H1 (cell line): ENCODE measurements around the gene PLAAT1. TPM values are rescaled to one million over a fixed set of nuclear protein-coding genes. Genes with fewer than 3 reads are reported as not detected.

Experiments used
- CTCF ChIA-PET: fragments of 300-600 bp; sonication (Branson Sonifier 250); formaldehyde crosslinking; loops from one replicate; lab custom pipeline; 2021; ENCODE audit not compliant: partially characterized antibody; lab: Charles Lee
- POLR2A ChIA-PET: fragments of 300-600 bp; sonication (Branson Sonifier 250); formaldehyde crosslinking; loops from one replicate; lab custom pipeline; 2021; ENCODE audit warnings: inconsistent platforms; ENCODE audit not compliant: partially characterized antibody; lab: Charles Lee
- DNase-seq, 2 experiments: peaks; one replicate each; pipeline versions ENCODE4 v3.0.0 to v3.0.0-alpha.2; 2010 to 2022; ENCODE audit warnings: low spot score in 2 of 2, low read depth in 1 of 2, mixed read lengths in 1 of 2
- FAIRE-seq: peaks from 2 replicates; lab custom pipeline; 2011; peaks lifted over from hg19 to GRCh38; lab: Jason Lieb, UNC
- H2AFZ ChIP-seq: 2 replicates; pipeline ENCODE4 v1.8.1; 2012; ENCODE audit warnings: low read length, inconsistent platforms
- H2AK5ac ChIP-seq: 2 replicates; pipeline ENCODE4 v1.6.1; 2013; ENCODE audit warnings: low read depth, low read length
- H2BK120ac ChIP-seq: replicated peaks from 2 replicates; pipeline ENCODE3; 2013; ENCODE audit warnings: low read depth, low read length, inconsistent platforms
- H2BK12ac ChIP-seq: 2 replicates; pipeline ENCODE4 v1.6.1; 2013; ENCODE audit warnings: low read depth, low read length
- H2BK15ac ChIP-seq: 2 replicates; pipeline ENCODE4 v1.6.1; 2013; ENCODE audit warnings: low read length
- H2BK20ac ChIP-seq: 2 replicates; pipeline ENCODE4 v1.6.1; 2013; ENCODE audit warnings: low read length
- H2BK5ac ChIP-seq: 2 replicates; pipeline ENCODE4 v1.6.1; 2013; ENCODE audit warnings: low read depth, low read length
- H3K14ac ChIP-seq: 2 replicates; pipeline ENCODE4 v1.6.1; 2013; ENCODE audit warnings: inconsistent platforms; ENCODE audit not compliant: insufficient read length
- H3K18ac ChIP-seq: 2 replicates; pipeline ENCODE4 v1.6.1; 2013; ENCODE audit warnings: low read length; ENCODE audit errors: extremely low read depth
- H3K23ac ChIP-seq: 2 replicates; pipeline ENCODE4 v1.6.1; 2013; ENCODE audit warnings: inconsistent platforms; ENCODE audit not compliant: insufficient read length
- H3K23me2 ChIP-seq: 2 replicates; pipeline ENCODE4 v1.6.1; 2013; ENCODE audit warnings: low read depth, low read length
- H3K27ac ChIP-seq: 2 replicates; pipeline ENCODE4 v1.6.1; 2011; ENCODE audit warnings: low read depth, low read length, inconsistent platforms
- H3K27me3 ChIP-seq, 4 experiments: replicated peaks in 1 of 4; 1 replicate in 1 of 4; 2 replicates in 3 of 4; pipeline versions ENCODE4 v1.6.1 to v1.8.1; 2011 to 2013; ENCODE audit warnings: low read length in 3 of 4, mild to moderate bottlenecking in 3 of 4, inconsistent platforms in 2 of 4, mixed read lengths in 2 of 4, moderate library complexity in 1 of 4; ENCODE audit not compliant: control insufficient read depth in 3 of 4, insufficient read depth in 3 of 4; ENCODE audit errors: extremely low read depth in 1 of 4
- H3K36me3 ChIP-seq, 4 experiments: 2 replicates each; pipeline versions ENCODE4 v1.6.1 to v1.8.1; 2011 to 2013; ENCODE audit warnings: mild to moderate bottlenecking in 4 of 4, low read length in 3 of 4, moderate library complexity in 2 of 4, control low read depth in 1 of 4, inconsistent platforms in 1 of 4; ENCODE audit not compliant: insufficient read depth in 4 of 4, control insufficient read depth in 2 of 4
- H3K4ac ChIP-seq: replicated peaks from 2 replicates; pipeline ENCODE3; 2013; ENCODE audit warnings: low read length, low read depth, mixed read lengths, inconsistent platforms; ENCODE audit not compliant: insufficient read length
- H3K4me1 ChIP-seq, 4 experiments: replicated peaks in 1 of 4; 1 replicate in 1 of 4; 2 replicates in 3 of 4; pipeline versions ENCODE4 v1.6.1 to v1.8.1; 2011 to 2013; ENCODE audit warnings: low read length in 3 of 4, inconsistent platforms in 2 of 4, mixed read lengths in 1 of 4; ENCODE audit not compliant: insufficient read depth in 4 of 4, control insufficient read depth in 3 of 4
- H3K4me2 ChIP-seq, 2 experiments: 2 replicates each; pipeline versions ENCODE4 v1.6.1 to v1.8.1; 2011 to 2013; ENCODE audit warnings: low read depth in 2 of 2, low read length in 2 of 2, control low read depth in 1 of 2, inconsistent platforms in 1 of 2, mild to moderate bottlenecking in 1 of 2; ENCODE audit not compliant: insufficient read depth in 1 of 2
- H3K4me3 ChIP-seq, 4 experiments: fragments of 200-600, 300-600 bp in 1 of 4; sonication (generic), shearing (Covaris generic), sonication (Bioruptor Twin) in 1 of 4; 2 replicates each; pipeline versions ENCODE4 v1.5.1 to v1.8.1; 2011 to 2016; ENCODE audit warnings: low read length in 4 of 4, low read depth in 3 of 4, control low read depth in 2 of 4, inconsistent platforms in 2 of 4, mild to moderate bottlenecking in 2 of 4, mixed read lengths in 1 of 4, moderate library complexity in 1 of 4; ENCODE audit not compliant: insufficient read depth in 2 of 4; ENCODE audit errors: extremely low read depth in 1 of 4
- H3K56ac ChIP-seq: replicated peaks from 2 replicates; pipeline ENCODE3; 2013; ENCODE audit warnings: low read depth, mild to moderate bottlenecking, mixed read lengths, low read length, inconsistent platforms; ENCODE audit not compliant: insufficient read length
- H3K79me1 ChIP-seq: 2 replicates; pipeline ENCODE4 v1.6.1; 2013; ENCODE audit warnings: low read depth, low read length, control low read depth
- H3K79me2 ChIP-seq, 2 experiments: 2 replicates each; pipeline versions ENCODE4 v1.6.1 to v1.8.1; 2012 to 2013; ENCODE audit warnings: low read length in 2 of 2, mild to moderate bottlenecking in 2 of 2, inconsistent platforms in 1 of 2; ENCODE audit not compliant: insufficient read depth in 2 of 2, control insufficient read depth in 1 of 2
- H3K9ac ChIP-seq, 4 experiments: replicated peaks in 1 of 4; 1 replicate in 1 of 4; 2 replicates in 3 of 4; pipeline versions ENCODE4 v1.6.1 to v1.8.1; 2011 to 2013; ENCODE audit warnings: low read depth in 3 of 4, low read length in 3 of 4, control low read depth in 2 of 4, mild to moderate bottlenecking in 2 of 4, moderate library complexity in 2 of 4, inconsistent platforms in 1 of 4; ENCODE audit errors: extremely low read depth in 1 of 4
- H3K9me3 ChIP-seq, 2 experiments: 2 replicates each; pipeline versions ENCODE4 v1.6.1 to v1.8.1; 2012 to 2013; ENCODE audit warnings: mild to moderate bottlenecking in 2 of 2, moderate library complexity in 2 of 2, control low read depth in 1 of 2, inconsistent platforms in 1 of 2, low read depth in 1 of 2, low read length in 1 of 2, mixed read lengths in 1 of 2; ENCODE audit not compliant: insufficient read depth in 2 of 2
- H4K20me1 ChIP-seq, 2 experiments: replicated peaks in 1 of 2; 2 replicates each; pipeline versions ENCODE3 to v1.8.1; 2011 to 2013; ENCODE audit warnings: inconsistent platforms in 2 of 2, low read length in 2 of 2, mild to moderate bottlenecking in 1 of 2; ENCODE audit not compliant: insufficient read depth in 2 of 2, control insufficient read depth in 1 of 2
- H4K5ac ChIP-seq: 2 replicates; pipeline ENCODE4 v1.6.1; 2013; ENCODE audit warnings: low read length, low read depth, mixed read lengths, inconsistent platforms; ENCODE audit not compliant: insufficient read length
- H4K8ac ChIP-seq: 2 replicates; pipeline ENCODE4 v1.8.0; 2013; ENCODE audit warnings: mild to moderate bottlenecking, moderate library complexity, low read length, inconsistent platforms; ENCODE audit not compliant: insufficient read depth; ENCODE audit errors: extremely low read depth
- H4K91ac ChIP-seq: replicated peaks from 2 replicates; pipeline ENCODE3; 2013; ENCODE audit warnings: low read length, mixed read lengths, inconsistent platforms; ENCODE audit not compliant: insufficient read length
- CBX5 ChIP-seq: fragments of 300-800, 300-1000 bp; sonication (generic); IDR thresholded peaks from 2 replicates; pipeline ENCODE4 v1.7.1; 2016; ENCODE audit warnings: antibody characterized with exemption, low read length, low read depth
- CBX8 ChIP-seq: fragments of 300-800, 300-1000 bp; sonication (generic); IDR thresholded peaks from 2 replicates; pipeline ENCODE4 v1.7.1; 2016; ENCODE audit warnings: low read depth, low read length, borderline replicate concordance
- CREB1 ChIP-seq: IDR thresholded peaks from 2 replicates; pipeline ENCODE4 v1.6.1; 2012; ENCODE audit warnings: inconsistent platforms
- E2F6 ChIP-seq: IDR thresholded peaks from 2 replicates; pipeline ENCODE4 v1.6.1; 2012; ENCODE audit warnings: inconsistent platforms
- EGR1 ChIP-seq: IDR thresholded peaks from 2 replicates; pipeline ENCODE4 v1.6.1; 2011; ENCODE audit warnings: low read depth, low read length, borderline replicate concordance
- HDAC2 ChIP-seq, 2 experiments: fragments of 300-600 bp in 1 of 2; sonication (generic) in 1 of 2; IDR thresholded peaks; 2 replicates each; pipeline ENCODE4 v1.6.1; 2011 to 2012; ENCODE audit warnings: low read depth in 2 of 2, low read length in 2 of 2, mild to moderate bottlenecking in 2 of 2, moderate library complexity in 2 of 2, borderline replicate concordance in 1 of 2, inconsistent platforms in 1 of 2
- PHF8 ChIP-seq: fragments of 200-600 bp; sonication (generic); conservative IDR thresholded peaks from 2 replicates; pipeline ENCODE4 v1.7.1; 2012; ENCODE audit warnings: low read depth, mild to moderate bottlenecking, inconsistent platforms, low read length, moderate library complexity
- POLR2A ChIP-seq, 2 experiments: IDR thresholded peaks; 1 replicate in 1 of 2; 2 replicates in 1 of 2; pipeline ENCODE4 v1.6.1; 2011; ENCODE audit warnings: low read depth in 2 of 2, low read length in 2 of 2, mild to moderate bottlenecking in 2 of 2; ENCODE audit errors: control extremely low read depth in 1 of 2
- RAD21 ChIP-seq, 2 experiments: IDR thresholded peaks in 1 of 2; conservative IDR thresholded peaks in 1 of 2; 2 replicates each; pipeline ENCODE4 v1.6.1; 2011; ENCODE audit warnings: low read depth in 2 of 2, low read length in 2 of 2, improper control_type of control experiment in 1 of 2, inconsistent platforms in 1 of 2, mild to moderate bottlenecking in 1 of 2, moderate library complexity in 1 of 2
- RNF2 ChIP-seq: fragments of 200-900, 300-1000 bp; sonication (generic); IDR thresholded peaks from 2 replicates; pipeline ENCODE4 v1.7.1; 2016; ENCODE audit warnings: borderline replicate concordance, low read depth, mild to moderate bottlenecking, antibody characterized with exemption, low read length; ENCODE audit not compliant: poor library complexity, severe bottlenecking; ENCODE audit errors: missing control alignments
- SIX5 ChIP-seq: IDR thresholded peaks from 2 replicates; pipeline ENCODE4 v1.6.1; 2011; ENCODE audit warnings: mild to moderate bottlenecking, low read depth, low read length
- TAF1 ChIP-seq: IDR thresholded peaks from 2 replicates; pipeline ENCODE4 v1.6.1; 2011; ENCODE audit warnings: mild to moderate bottlenecking, low read depth, low read length
- YY1 ChIP-seq: IDR thresholded peaks from 2 replicates; pipeline ENCODE4 v1.6.1; 2011; ENCODE audit warnings: low read depth, mild to moderate bottlenecking, low read length
- ZNF274 ChIP-seq: IDR thresholded peaks from 2 replicates; pipeline ENCODE4 v1.7.0; 2012; ENCODE audit warnings: low read length, borderline replicate concordance; ENCODE audit errors: extremely low read depth
- WGBS, 2 experiments: shearing (Covaris generic) in 1 of 2; methylation state at CpG; one replicate each; pipeline versions ENCODE4 v1.1.6 to v1.1.7; 2013 to 2015; ENCODE audit warnings: low lambda C conversion rate in 2 of 2, mixed read lengths in 2 of 2, inconsistent platforms in 1 of 2, low coverage in 1 of 2, missing lambda C conversion rate in 1 of 2; ENCODE audit not compliant: insufficient replicate concordance in 2 of 2, insufficient coverage in 1 of 2, insufficient read length in 1 of 2; ENCODE audit errors: extremely low coverage in 1 of 2, missing lambda C conversion rate in 1 of 2; 5-methylcytosine and 5-hydroxymethylcytosine counted together
- polyA plus RNA-seq, 7 experiments: library from polyadenylated mRNA; depleted of rRNA in 3 of 7; stranded (reverse) in 5 of 7; unstranded in 2 of 7; fragments of >200 nt in 5 of 7; fragments of 200-250 nt in 2 of 7; gene quantifications; 1 replicate in 5 of 7; 2 replicates in 1 of 7; 4 replicates in 1 of 7; pipeline versions ENCODE4 v1.2.1 to v1.2.3, GENCODE V29; 2011 to 2013; ENCODE audit warnings: missing spikeins in 2 of 7, mixed read lengths in 2 of 7
- total RNA-seq: library from RNA; stranded (reverse); fragmentation: NEBNext Ultra II Directional; extraction: Animal tissue kit (Norgen Biotek cat#: 25700); gene quantifications from 2 replicates; pipeline ENCODE4 v1.2.1, GENCODE V29; 2021

The PLAAT1 gene
- total and polyA plus RNA-seq, 2 of the 8 experiments (the other 6 are each of a cell fraction or from before 2014, with no cell fraction given) = 4.5 to 6.0 TPM

- H4K8ac ChIP-seq = no peak overlapping the region
- no peak overlapping the region for H2BK15ac ChIP-seq
- CTCF ChIA-PET = interaction anchor here (1.3 to 1.5 kb wide), 2 partner anchors 23 to 71 kb away, joined by 4 to 6 read pairs; no protein-coding TSS in a partner anchor
- no peak overlapping the region for H2BK20ac ChIP-seq
- H3K18ac ChIP-seq = no peak overlapping the region
- WGBS, 2 experiments = 90% methylated on average over 5 of the region's 5 CpGs; no CpG with 5 or more reads in 1 of the 2 experiments
- H4K5ac ChIP-seq = no peak overlapping the region
- peaks cover 0 to 2% of the 10 kb centered on the region in 2 experiments; a peak in 1 of 4 replicates for H3K9me3 ChIP-seq
- no peak for FAIRE-seq
- no peaks in the 10 kb centered on the region for H3K27me3 ChIP-seq
- H3K27ac ChIP-seq = no peak overlapping the region
- no peak overlapping the region for H3K4me2 ChIP-seq
- H2BK12ac ChIP-seq = no peak overlapping the region
- H3K23ac ChIP-seq = no peak overlapping the region
- DNase-seq = no peak
- H3K9ac ChIP-seq = no peak overlapping the region
- no peaks in the 10 kb centered on the region for H4K20me1 ChIP-seq
- no peak overlapping the region for H2AK5ac ChIP-seq
- no peak overlapping the region for H2AFZ ChIP-seq
- no peaks in the 10 kb centered on the region for H3K23me2 ChIP-seq
- no peak overlapping the region for H3K56ac ChIP-seq
- H3K4me1 ChIP-seq = no peaks in the 10 kb centered on the region
- no peaks in the 10 kb centered on the region for H3K79me1 ChIP-seq
- H3K36me3 ChIP-seq = no peaks in the 10 kb centered on the region
- no peak overlapping the region for H4K91ac ChIP-seq
- POLR2A ChIA-PET = no interaction called here
- H2BK120ac ChIP-seq = no peak overlapping the region
- H2BK5ac ChIP-seq = no peak overlapping the region
- H3K4me3 ChIP-seq = no peak overlapping the region
- H3K4ac ChIP-seq = no peak overlapping the region
- no peaks in the 10 kb centered on the region for H3K79me2 ChIP-seq
- H3K14ac ChIP-seq = no peak overlapping the region
- no peak for TF ChIP-seq RAD21 (IDR thresholded peaks at IDR 0.05 in 1 of 2, conservative IDR thresholded peaks at IDR 0.05 in 1 of 2; ENCODE audit: low read depth in 2 of 2, low read length in 2 of 2)
- TF ChIP-seq POLR2A (IDR thresholded peaks at IDR 0.05; ENCODE audit: control extremely low read depth in 1 of 2, low read depth in 2 of 2, low read length in 2 of 2) = no peak
- TF ChIP-seq RNF2 = no peak
- TF ChIP-seq PHF8 = no peak
- TF ChIP-seq YY1 = no peak
- TF ChIP-seq CBX8 = no peak
- TF ChIP-seq SIX5 = no peak
- TF ChIP-seq E2F6 = no peak
- TF ChIP-seq EGR1 = no peak
- no peak for TF ChIP-seq TAF1
- no peak for TF ChIP-seq CREB1
- TF ChIP-seq ZNF274 = no peak
- TF ChIP-seq HDAC2 (IDR thresholded peaks at IDR 0.05; ENCODE audit: borderline replicate concordance in 1 of 2, low read depth in 2 of 2, low read length in 2 of 2) = no peak
- TF ChIP-seq CBX5 = no peak
These were observed 56.4 kb downstream of the PLAAT1 start for GRCh38 chr3:193297421-193297820.
